Loucy (cell line): ENCODE measurements around the gene PRMT9.

ENCODE experiments used
- EZH2phosphoT487 ChIP-seq: fragments of 200-600 bp; IDR thresholded peaks from 2 replicates; pipeline ENCODE4 v1.6.1; 2018; ENCODE audit warnings: antibody characterized with exemption, mild to moderate bottlenecking, moderate library complexity, borderline replicate concordance
- TF ChIP-seq, protein P1 (sequence below): fragments of 200-600 bp; sonication (generic); conservative IDR thresholded peaks from 2 replicates; pipeline ENCODE4 v1.5.1; 2014; ENCODE audit warnings: mild to moderate bottlenecking, antibody characterized with exemption, low read length

DNA sequence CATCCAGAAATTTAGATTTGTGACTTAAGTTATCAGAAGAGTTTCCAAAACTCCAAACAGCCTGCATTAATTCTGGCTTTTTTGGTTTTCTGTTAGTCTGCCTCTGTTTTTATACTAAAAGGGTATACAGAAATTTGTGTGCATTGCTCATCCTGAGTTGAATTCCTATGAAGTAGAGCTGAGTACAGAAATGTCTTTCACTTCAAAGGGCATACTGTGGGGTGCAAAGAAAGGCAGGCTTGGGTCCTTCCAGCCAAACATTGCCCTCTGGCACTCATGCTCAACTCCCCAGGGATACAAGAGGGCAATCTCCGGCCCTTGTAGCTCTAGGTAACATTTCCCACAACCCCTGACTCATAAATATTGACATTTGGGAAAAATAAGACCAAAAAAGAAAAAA lies 94.4 kb downstream of the PRMT9 start:
- TF ChIP-seq, protein P1, sequence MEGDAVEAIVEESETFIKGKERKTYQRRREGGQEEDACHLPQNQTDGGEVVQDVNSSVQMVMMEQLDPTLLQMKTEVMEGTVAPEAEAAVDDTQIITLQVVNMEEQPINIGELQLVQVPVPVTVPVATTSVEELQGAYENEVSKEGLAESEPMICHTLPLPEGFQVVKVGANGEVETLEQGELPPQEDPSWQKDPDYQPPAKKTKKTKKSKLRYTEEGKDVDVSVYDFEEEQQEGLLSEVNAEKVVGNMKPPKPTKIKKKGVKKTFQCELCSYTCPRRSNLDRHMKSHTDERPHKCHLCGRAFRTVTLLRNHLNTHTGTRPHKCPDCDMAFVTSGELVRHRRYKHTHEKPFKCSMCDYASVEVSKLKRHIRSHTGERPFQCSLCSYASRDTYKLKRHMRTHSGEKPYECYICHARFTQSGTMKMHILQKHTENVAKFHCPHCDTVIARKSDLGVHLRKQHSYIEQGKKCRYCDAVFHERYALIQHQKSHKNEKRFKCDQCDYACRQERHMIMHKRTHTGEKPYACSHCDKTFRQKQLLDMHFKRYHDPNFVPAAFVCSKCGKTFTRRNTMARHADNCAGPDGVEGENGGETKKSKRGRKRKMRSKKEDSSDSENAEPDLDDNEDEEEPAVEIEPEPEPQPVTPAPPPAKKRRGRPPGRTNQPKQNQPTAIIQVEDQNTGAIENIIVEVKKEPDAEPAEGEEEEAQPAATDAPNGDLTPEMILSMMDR: no peak
- no peak for TF ChIP-seq EZH2phosphoT487
